Measurements from ENCODE around the gene TAAR6.

GRCh38 chr6:132544826-132545225 lies 25.3 kb upstream of the TAAR6 start:
- TF ChIP-seq, protein P1, sequence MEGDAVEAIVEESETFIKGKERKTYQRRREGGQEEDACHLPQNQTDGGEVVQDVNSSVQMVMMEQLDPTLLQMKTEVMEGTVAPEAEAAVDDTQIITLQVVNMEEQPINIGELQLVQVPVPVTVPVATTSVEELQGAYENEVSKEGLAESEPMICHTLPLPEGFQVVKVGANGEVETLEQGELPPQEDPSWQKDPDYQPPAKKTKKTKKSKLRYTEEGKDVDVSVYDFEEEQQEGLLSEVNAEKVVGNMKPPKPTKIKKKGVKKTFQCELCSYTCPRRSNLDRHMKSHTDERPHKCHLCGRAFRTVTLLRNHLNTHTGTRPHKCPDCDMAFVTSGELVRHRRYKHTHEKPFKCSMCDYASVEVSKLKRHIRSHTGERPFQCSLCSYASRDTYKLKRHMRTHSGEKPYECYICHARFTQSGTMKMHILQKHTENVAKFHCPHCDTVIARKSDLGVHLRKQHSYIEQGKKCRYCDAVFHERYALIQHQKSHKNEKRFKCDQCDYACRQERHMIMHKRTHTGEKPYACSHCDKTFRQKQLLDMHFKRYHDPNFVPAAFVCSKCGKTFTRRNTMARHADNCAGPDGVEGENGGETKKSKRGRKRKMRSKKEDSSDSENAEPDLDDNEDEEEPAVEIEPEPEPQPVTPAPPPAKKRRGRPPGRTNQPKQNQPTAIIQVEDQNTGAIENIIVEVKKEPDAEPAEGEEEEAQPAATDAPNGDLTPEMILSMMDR (optimal IDR thresholded peaks at IDR 0.05 in 1 of 3, IDR thresholded peaks at IDR 0.05 in 1 of 3, conservative IDR thresholded peaks at IDR 0.05 in 1 of 3; ENCODE audit: extremely low read depth in 1 of 3, insufficient read depth in 2 of 3, low read length in 3 of 3) = no peak
- TF ChIP-seq EZH2 (IDR thresholded peaks at IDR 0.05; ENCODE audit: low read length) = no peak
